H1 (cell line): ENCODE measurements around the gene TEAD4. TPM values are rescaled to one million over a fixed set of nuclear protein-coding genes. Genes with fewer than 3 reads are reported as not detected.

Experiments used
- CHD1 ChIP-seq: IDR thresholded peaks from 2 replicates; pipeline ENCODE4 v1.6.1; 2012; ENCODE audit warnings: low read depth, low read length, improper control_type of control experiment
- CHD7 ChIP-seq: fragments of 300-600 bp; sonication (generic); IDR thresholded peaks from 2 replicates; pipeline ENCODE4 v1.7.1; 2012; ENCODE audit warnings: low read length, moderate library complexity, mild to moderate bottlenecking, inconsistent platforms; ENCODE audit not compliant: insufficient replicate concordance
- HDAC6 ChIP-seq: IDR thresholded peaks from one replicate; pipeline ENCODE4 v1.7.1; 2012; ENCODE audit warnings: low read depth, mild to moderate bottlenecking, inconsistent platforms, low read length, moderate library complexity
- KDM4A ChIP-seq: IDR thresholded peaks from one replicate; pipeline ENCODE4 v1.7.1; 2012; ENCODE audit warnings: low read depth, mild to moderate bottlenecking, moderate library complexity, low read length, inconsistent platforms; ENCODE audit not compliant: severe bottlenecking
- POLR2A ChIP-seq, 2 experiments: IDR thresholded peaks; 1 replicate in 1 of 2; 2 replicates in 1 of 2; pipeline ENCODE4 v1.6.1; 2011; ENCODE audit warnings: low read depth in 2 of 2, low read length in 2 of 2, mild to moderate bottlenecking in 2 of 2; ENCODE audit errors: control extremely low read depth in 1 of 2
- RAD21 ChIP-seq, 2 experiments: IDR thresholded peaks in 1 of 2; conservative IDR thresholded peaks in 1 of 2; 2 replicates each; pipeline ENCODE4 v1.6.1; 2011; ENCODE audit warnings: low read depth in 2 of 2, low read length in 2 of 2, improper control_type of control experiment in 1 of 2, inconsistent platforms in 1 of 2, mild to moderate bottlenecking in 1 of 2, moderate library complexity in 1 of 2
- TAF7 ChIP-seq: optimal IDR thresholded peaks from 2 replicates; pipeline ENCODE3; 2011; ENCODE audit warnings: low read depth, mild to moderate bottlenecking, inconsistent platforms, low read length, moderate library complexity, borderline replicate concordance
- polyA plus RNA-seq, 7 experiments: library from polyadenylated mRNA; depleted of rRNA in 3 of 7; stranded (reverse) in 5 of 7; unstranded in 2 of 7; fragments of >200 nt in 5 of 7; fragments of 200-250 nt in 2 of 7; gene quantifications; 1 replicate in 5 of 7; 2 replicates in 1 of 7; 4 replicates in 1 of 7; pipeline versions ENCODE4 v1.2.1 to v1.2.3, GENCODE V29; 2011 to 2013; ENCODE audit warnings: missing spikeins in 2 of 7, mixed read lengths in 2 of 7
- total RNA-seq: library from RNA; stranded (reverse); fragmentation: NEBNext Ultra II Directional; extraction: Animal tissue kit (Norgen Biotek cat#: 25700); gene quantifications from 2 replicates; pipeline ENCODE4 v1.2.1, GENCODE V29; 2021

The TEAD4 gene
- total and polyA plus RNA-seq, 2 of the 8 experiments (the other 6 are each of a cell fraction or from before 2014, with no cell fraction given) = 56.7 to 116 TPM

- TF ChIP-seq RAD21 (IDR thresholded peaks at IDR 0.05 in 1 of 2, conservative IDR thresholded peaks at IDR 0.05 in 1 of 2; ENCODE audit: low read depth in 2 of 2, low read length in 2 of 2) (no peak), POLR2A (IDR thresholded peaks at IDR 0.05; ENCODE audit: control extremely low read depth in 1 of 2, low read depth in 2 of 2, low read length in 2 of 2) (no peak), HDAC6 (no peak), CHD7 (no peak), TAF7 (no peak), CHD1 (no peak), KDM4A (no peak)
Measured at GRCh38 chr12:3071710-3072109, 112.5 kb downstream of the TEAD4 start (continued).
